Measurements from ENCODE around the gene HYAL3.

Gene HYAL3

DNA sequence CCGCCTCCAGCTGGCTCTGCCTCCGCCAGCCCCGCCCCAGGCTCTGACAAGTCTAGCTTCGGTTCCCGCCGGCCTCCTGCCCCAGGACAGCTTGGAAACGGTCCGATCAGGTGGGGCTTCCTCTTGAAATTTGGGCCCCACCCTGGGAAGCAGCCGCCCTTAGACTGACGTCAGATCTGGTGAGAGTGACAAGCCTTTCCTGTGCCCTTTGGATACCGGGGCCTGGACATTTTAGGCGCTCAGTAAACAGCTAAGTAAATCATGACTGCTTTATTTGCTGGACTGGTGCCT is 378 bp upstream of the HYAL3 start:
- Histone ChIP-seq H3K9ac (ENCODE audit: low read length) (peak overlapping the region; percentile 1), H3K27me3 (ENCODE audit: control insufficient read depth, insufficient read depth, low read length) (no peaks in the 10 kb centered on the region), H3K36me3 (ENCODE audit: control insufficient read depth, insufficient read depth, low read length) (no peaks in the 10 kb centered on the region), H3K4me3 (ENCODE audit: low read length) (peak overlapping the region; percentile 76), H3K27ac (ENCODE audit: low read depth, low read length) (peak overlapping the region; percentile 87), H3K4me1 (ENCODE audit: control insufficient read depth, insufficient read depth, low read length) (peaks cover 10% of the 10 kb centered on the region)

DNA sequence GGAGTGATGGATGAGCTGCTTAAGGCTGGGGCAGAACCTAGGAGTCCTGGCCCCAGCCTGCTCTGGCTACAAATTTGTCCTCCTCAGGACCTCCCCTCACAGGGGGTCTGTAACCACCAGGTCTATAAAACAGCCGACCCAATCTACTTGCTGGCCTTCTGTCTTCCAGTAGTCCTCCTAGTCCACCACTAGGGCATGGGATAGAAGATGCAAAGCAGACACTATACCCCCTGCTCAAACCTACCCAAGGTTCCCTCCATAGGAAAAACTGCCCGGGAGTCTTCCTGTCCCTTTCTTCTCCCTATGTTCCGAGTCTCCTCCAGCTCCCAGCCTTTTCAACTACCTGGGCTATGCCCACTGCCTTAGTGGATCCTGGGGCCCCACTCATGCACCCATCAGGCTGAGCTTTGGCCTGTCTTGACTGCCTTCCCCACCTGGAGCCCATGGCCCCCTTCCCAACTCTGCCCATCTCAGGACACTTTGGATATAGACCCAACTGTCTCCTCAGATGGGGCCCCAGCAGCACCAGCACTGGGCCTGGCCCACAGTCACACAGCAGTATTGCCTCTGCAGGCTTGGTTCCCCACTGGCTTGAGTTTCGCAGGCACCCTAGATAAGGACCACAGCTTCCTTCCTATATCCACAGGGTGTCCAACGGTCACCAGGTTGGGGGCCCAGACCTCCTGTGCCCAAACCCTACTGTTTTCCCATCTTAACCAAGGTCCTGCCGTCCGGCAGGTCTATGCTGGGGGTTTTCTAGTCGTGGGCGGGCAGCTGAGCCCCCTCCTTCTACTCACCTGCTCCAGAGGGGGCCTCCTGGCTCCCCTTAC is 1.1 kb downstream of the HYAL3 start:
- peak overlapping the region; percentile 96 for H3K9ac ChIP-seq (ENCODE audit: low read length)
- H3K4me1 ChIP-seq (ENCODE audit: control insufficient read depth, insufficient read depth, low read length) = peaks cover 12% of the 10 kb centered on the region
- H3K27ac ChIP-seq (ENCODE audit: low read depth, low read length) = peak overlapping the region; percentile 85
- H3K4me3 ChIP-seq (ENCODE audit: low read length) = peak overlapping the region; percentile 79
- no peaks in the 10 kb centered on the region for H3K36me3 ChIP-seq (ENCODE audit: control insufficient read depth, insufficient read depth, low read length)
- no peaks in the 10 kb centered on the region for H3K27me3 ChIP-seq (ENCODE audit: control insufficient read depth, insufficient read depth, low read length)

DNA sequence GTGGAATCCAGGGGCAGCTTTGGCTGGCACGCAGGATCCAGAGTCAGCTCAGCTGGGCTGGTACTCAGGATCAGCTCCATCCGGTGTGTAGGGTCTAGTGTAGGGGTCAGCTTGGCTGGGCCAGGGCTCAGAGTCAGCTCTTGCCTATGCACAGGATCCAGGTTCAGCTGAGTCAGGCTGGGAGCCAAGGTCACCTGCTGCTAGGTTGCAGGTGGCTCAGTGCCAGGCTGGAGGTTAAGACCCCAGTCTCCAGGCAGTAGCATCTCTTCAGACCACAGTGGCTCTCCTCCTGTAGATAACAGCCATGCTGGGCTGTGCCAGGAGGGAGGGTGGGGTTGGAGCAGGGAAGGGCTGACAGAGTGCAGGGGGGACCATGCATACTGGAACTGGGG is 1.8 kb downstream of the HYAL3 start:
- Histone ChIP-seq H3K27me3 (ENCODE audit: control insufficient read depth, insufficient read depth, low read length) (no peaks in the 10 kb centered on the region), H3K9ac (ENCODE audit: low read length) (no peak overlapping the region), H3K4me1 (ENCODE audit: control insufficient read depth, insufficient read depth, low read length) (peaks cover 19% of the 10 kb centered on the region), H3K4me3 (ENCODE audit: low read length) (no peak overlapping the region), H3K27ac (ENCODE audit: low read depth, low read length) (no peak overlapping the region), H3K36me3 (ENCODE audit: control insufficient read depth, insufficient read depth, low read length) (no peaks in the 10 kb centered on the region)

- Histone ChIP-seq H3K27ac (ENCODE audit: low read depth, low read length) (no peak overlapping the region), H3K36me3 (ENCODE audit: control insufficient read depth, insufficient read depth, low read length) (no peaks in the 10 kb centered on the region), H3K9ac (ENCODE audit: low read length) (no peak overlapping the region), H3K4me1 (ENCODE audit: control insufficient read depth, insufficient read depth, low read length) (peaks cover 19% of the 10 kb centered on the region), H3K27me3 (ENCODE audit: control insufficient read depth, insufficient read depth, low read length) (no peaks in the 10 kb centered on the region), H3K4me3 (ENCODE audit: low read length) (no peak overlapping the region)
These were observed 2.4 kb downstream of the HYAL3 start for GRCh38 chr3:50296721-50297383.

GRCh38 chr3:50295553-50296431 is 3.4 kb downstream of the HYAL3 start:
- Histone ChIP-seq H3K9ac (ENCODE audit: low read length) (no peak overlapping the region), H3K4me1 (ENCODE audit: control insufficient read depth, insufficient read depth, low read length) (peaks cover 23% of the 10 kb centered on the region), H3K4me3 (ENCODE audit: low read length) (no peak overlapping the region), H3K27me3 (ENCODE audit: control insufficient read depth, insufficient read depth, low read length) (no peaks in the 10 kb centered on the region), H3K27ac (ENCODE audit: low read depth, low read length) (no peak overlapping the region), H3K36me3 (ENCODE audit: control insufficient read depth, insufficient read depth, low read length) (no peaks in the 10 kb centered on the region)

GRCh38 chr3:50294492-50295403 is 4.5 kb downstream of the HYAL3 start:
- no peaks in the 10 kb centered on the region for H3K27me3 ChIP-seq (ENCODE audit: control insufficient read depth, insufficient read depth, low read length)
- H3K27ac ChIP-seq (ENCODE audit: low read depth, low read length) = no peak overlapping the region
- peaks cover 4% of the 10 kb centered on the region for H3K36me3 ChIP-seq (ENCODE audit: control insufficient read depth, insufficient read depth, low read length)
- H3K4me1 ChIP-seq (ENCODE audit: control insufficient read depth, insufficient read depth, low read length) = peaks cover 21% of the 10 kb centered on the region
- no peak overlapping the region for H3K4me3 ChIP-seq (ENCODE audit: low read length)
- H3K9ac ChIP-seq (ENCODE audit: low read length) = no peak overlapping the region

DNA sequence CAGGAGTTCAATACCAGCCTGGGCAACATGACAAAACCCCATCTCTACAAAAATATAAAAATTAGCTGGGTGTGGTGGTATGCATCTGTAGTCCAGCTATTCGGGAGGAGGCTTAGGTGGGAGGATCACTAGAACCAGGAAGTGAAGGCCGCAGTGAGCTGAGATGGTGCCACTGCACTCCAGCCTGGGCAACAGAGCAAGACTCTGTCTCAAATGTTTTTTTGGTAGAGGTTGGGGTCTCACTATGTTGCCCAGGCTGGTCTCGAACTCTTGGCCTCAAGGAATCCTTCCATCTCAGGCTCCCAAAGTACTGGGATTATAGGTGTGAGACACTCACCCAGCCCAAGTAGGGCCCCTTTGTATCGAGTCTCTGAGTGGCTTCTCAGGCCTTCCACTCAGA is 5.1 kb downstream of the HYAL3 start:
- Histone ChIP-seq H3K9ac (ENCODE audit: low read length) (no peak overlapping the region), H3K27ac (ENCODE audit: low read depth, low read length) (no peak overlapping the region)

DNA sequence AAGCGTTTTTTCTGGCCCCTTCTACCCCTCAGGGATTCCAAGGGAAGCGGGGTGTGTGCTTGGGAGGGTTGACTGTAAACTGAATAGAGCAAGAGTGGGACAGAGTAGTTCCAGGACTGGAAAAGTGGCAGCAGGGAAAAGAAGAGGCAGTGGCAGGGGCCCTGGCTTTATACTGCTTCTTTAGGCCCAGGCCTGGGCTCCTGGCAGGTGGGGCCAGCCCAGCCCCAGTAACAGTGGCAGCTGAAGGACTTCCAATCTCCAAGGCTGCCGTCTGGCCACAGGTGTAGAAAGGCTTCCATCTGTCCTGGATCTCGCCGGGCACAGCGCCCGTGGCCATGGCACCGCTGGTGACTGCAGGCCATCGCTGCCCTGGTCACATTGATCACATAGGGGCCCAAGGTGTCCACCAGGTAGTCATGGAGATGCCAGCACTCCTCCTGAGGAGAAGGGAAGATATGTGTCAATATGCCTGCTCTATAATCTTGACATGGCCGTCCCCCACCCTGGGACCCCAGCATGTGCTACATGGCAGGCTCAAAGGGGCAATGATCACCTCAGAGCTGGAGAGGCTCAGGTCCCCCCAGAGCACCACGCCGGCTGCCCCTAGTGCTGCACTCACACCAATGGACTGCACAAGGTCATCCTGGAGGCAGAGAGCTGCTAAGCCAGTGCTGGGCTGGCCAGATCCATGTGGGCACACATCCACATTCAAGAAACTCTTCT is 6.0 kb downstream of the HYAL3 start:
- H3K27ac ChIP-seq (ENCODE audit: low read depth, low read length) = peak overlapping the region; percentile 95
- H3K4me3 ChIP-seq (ENCODE audit: low read length) = peak overlapping the region; percentile 75

More for the DNA sequence above, 5.1 kb downstream of the HYAL3 start:
- H3K4me3 ChIP-seq (ENCODE audit: low read length) = no peak overlapping the region
- H3K27me3 ChIP-seq (ENCODE audit: control insufficient read depth, insufficient read depth, low read length) = no peaks in the 10 kb centered on the region
- H3K36me3 ChIP-seq (ENCODE audit: control insufficient read depth, insufficient read depth, low read length) = peaks cover 5% of the 10 kb centered on the region
- H3K4me1 ChIP-seq (ENCODE audit: control insufficient read depth, insufficient read depth, low read length) = peaks cover 20% of the 10 kb centered on the region

DNA sequence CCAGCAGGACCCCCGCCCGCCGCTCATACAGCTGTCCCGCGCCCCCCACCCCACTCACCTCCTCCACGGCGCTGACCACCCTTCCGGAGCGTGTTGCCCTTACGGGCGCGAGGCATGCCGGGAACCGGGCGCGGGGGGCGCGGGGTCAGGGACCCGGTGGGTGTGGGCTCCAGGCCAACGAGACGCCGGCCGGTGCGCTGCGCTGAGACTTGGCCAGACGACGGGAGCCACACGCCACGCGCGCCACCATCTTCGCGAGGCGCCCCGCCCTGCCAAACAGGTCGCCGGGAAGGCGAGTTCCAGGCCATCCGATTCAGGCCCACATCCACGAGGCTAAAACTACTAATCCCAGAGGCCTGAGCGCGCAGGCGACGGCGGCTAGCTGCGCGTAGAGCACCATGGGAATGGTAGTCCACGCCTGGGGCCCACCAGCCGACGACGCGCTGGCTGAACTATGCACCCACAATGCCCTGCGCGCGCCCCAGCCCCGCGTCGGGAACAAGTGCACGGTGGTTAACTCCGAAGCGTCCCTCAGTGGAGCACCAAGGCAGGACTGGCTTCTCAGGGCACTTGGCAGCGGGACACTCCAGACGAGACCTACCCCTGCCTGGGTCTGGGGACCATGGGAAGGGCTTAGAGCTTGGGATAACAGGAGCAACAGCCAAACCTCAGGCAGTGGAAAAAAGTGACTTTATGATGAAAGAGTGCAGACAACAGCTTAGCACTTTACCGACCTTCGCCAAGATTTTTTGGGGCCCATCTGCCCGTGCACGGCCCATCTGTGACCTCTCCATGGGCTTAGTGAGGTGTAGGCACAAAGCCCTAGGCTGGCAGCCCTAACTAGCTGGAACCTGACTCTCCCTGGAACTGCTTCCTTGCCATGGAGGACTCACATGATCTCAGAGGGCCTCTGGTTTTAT is 6.8 kb downstream of the HYAL3 start, which contains the start of gene IFRD2:
Gene IFRD2 (minus strand): TSS at position 271 of the 920 bp plus-strand sequence. CDS start 155 bp downstream, at position 116.
- H3K27me3 ChIP-seq (ENCODE audit: control insufficient read depth, insufficient read depth, low read length) = no peaks in the 10 kb centered on the region
- H3K36me3 ChIP-seq (ENCODE audit: control insufficient read depth, insufficient read depth, low read length) = peaks cover 15% of the 10 kb centered on the region
- H3K4me3 ChIP-seq (ENCODE audit: low read length) = peak within 1 kb of the TSS; percentile 75
- peak within 1 kb of the TSS; percentile 57 for H3K9ac ChIP-seq (ENCODE audit: low read length)
- H3K27ac ChIP-seq (ENCODE audit: low read depth, low read length) = peak within 1 kb of the TSS; percentile 95
- H3K4me1 ChIP-seq (ENCODE audit: control insufficient read depth, insufficient read depth, low read length) = peaks cover 13% of the 10 kb centered on the region

More for the DNA sequence above, 6.0 kb downstream of the HYAL3 start:
- no peaks in the 10 kb centered on the region for H3K27me3 ChIP-seq (ENCODE audit: control insufficient read depth, insufficient read depth, low read length)
- H3K4me1 ChIP-seq (ENCODE audit: control insufficient read depth, insufficient read depth, low read length) = peaks cover 13% of the 10 kb centered on the region
- no peak overlapping the region for H3K9ac ChIP-seq (ENCODE audit: low read length)
- peaks cover 12% of the 10 kb centered on the region for H3K36me3 ChIP-seq (ENCODE audit: control insufficient read depth, insufficient read depth, low read length)

DNA sequence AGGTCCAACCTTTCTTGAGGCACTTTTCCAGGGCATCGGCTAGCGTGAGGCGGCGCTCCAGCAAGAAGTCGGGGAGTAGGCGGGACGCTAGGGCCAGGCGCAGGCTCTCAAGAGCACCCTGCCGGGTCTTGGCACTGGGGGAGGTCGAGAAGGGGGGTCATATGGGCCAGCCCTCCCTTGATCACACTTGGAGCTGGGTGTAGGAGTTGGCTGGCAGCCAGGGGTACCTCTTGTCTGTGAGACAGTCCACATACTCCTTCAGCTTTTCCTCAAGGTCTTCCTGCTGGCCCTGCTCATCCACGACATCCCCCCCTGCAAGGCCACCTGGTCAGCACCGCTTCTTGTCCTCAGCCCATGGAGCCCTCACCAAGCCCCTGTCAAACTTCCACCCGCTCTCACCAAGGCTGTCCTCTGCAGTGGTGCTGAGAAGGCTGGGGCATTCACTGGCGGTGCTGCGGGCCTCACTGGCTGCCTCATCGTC is 9.0 kb downstream of the HYAL3 start:
- H3K27ac ChIP-seq (ENCODE audit: low read depth, low read length) = no peak overlapping the region
- peaks cover 13% of the 10 kb centered on the region for H3K4me1 ChIP-seq (ENCODE audit: control insufficient read depth, insufficient read depth, low read length)
- H3K9ac ChIP-seq (ENCODE audit: low read length) = no peak overlapping the region
- H3K4me3 ChIP-seq (ENCODE audit: low read length) = no peak overlapping the region
- peaks cover 15% of the 10 kb centered on the region for H3K36me3 ChIP-seq (ENCODE audit: control insufficient read depth, insufficient read depth, low read length)
- no peaks in the 10 kb centered on the region for H3K27me3 ChIP-seq (ENCODE audit: control insufficient read depth, insufficient read depth, low read length)
